Gastrocnemius medialis (tissue), 4 donors: Measurements from ENCODE around the gene PHF23. TPM values are rescaled to one million over a fixed set of nuclear protein-coding genes. Genes with fewer than 3 reads are reported as not detected.

Experiments
- ATAC-seq, 2 donors: fragments of 150-250 bp; one replicate each; pipeline ENCODE4 v1.9.1; 2016
- DNase-seq, 2 donors: peaks; one replicate each; pipeline ENCODE4 v3.0.0-alpha.2; 2019
- H3K27ac ChIP-seq, 4 donors: fragments of 200-600 bp; sonication (generic); 1 replicate in 1 of 4; 2 replicates in 3 of 4; pipeline ENCODE4 v1.5.1; 2016 to 2018; ENCODE audit warnings: mild to moderate bottlenecking in 2 of 4, moderate library complexity in 1 of 4
- H3K27me3 ChIP-seq, 3 donors: fragments of 200-600 bp; sonication (generic) in 2 of 3; 1 replicate in 1 of 3; 2 replicates in 2 of 3; pipeline versions ENCODE4 v1.5.1 to v1.6.0; 2016 to 2019; ENCODE audit warnings: mild to moderate bottlenecking in 1 of 3, moderate library complexity in 1 of 3
- H3K36me3 ChIP-seq, 2 donors: fragments of 200-600 bp; sonication (generic) in 1 of 2; one replicate each; pipeline ENCODE4 v1.5.1; 2017 to 2018
- H3K4me1 ChIP-seq, 2 donors: fragments of 200-600 bp; sonication (generic) in 1 of 2; one replicate each; pipeline ENCODE4 v1.5.1; 2016 to 2017; ENCODE audit warnings: mild to moderate bottlenecking in 2 of 2
- H3K4me3 ChIP-seq, 4 donors: fragments of 200-600 bp; sonication (generic) in 3 of 4; 1 replicate in 1 of 4; 2 replicates in 3 of 4; pipeline ENCODE4 v1.5.1; 2016 to 2019; ENCODE audit warnings: mild to moderate bottlenecking in 2 of 4
- H3K9me3 ChIP-seq, 3 donors: fragments of 200-600 bp; sonication (generic) in 2 of 3; 1 replicate in 1 of 3; 2 replicates in 2 of 3; pipeline ENCODE4 v1.5.1; 2016 to 2019
- POLR2A ChIP-seq, 2 donors: fragments of 450-650 bp; IDR thresholded peaks; one replicate each; pipeline ENCODE4 v1.6.1; 2017; ENCODE audit warnings: antibody characterized with exemption in 2 of 2, mild to moderate bottlenecking in 2 of 2, moderate library complexity in 2 of 2
- in situ Hi-C, 4 donors: fragments of 200-750 bp; cut with MboI; loops; one replicate each; pipeline versions ENCODE4 v1.15.0 to v1.8.0; 2017; ENCODE audit warnings: low sequenced_read_pairs in 4 of 4
- intact Hi-C: fragments of 100-400 bp; cut with DNase I; formaldehyde crosslinking; loops from one replicate; pipeline ENCODE4 v1.15.1; 2023; ENCODE audit warnings: low total_unique reads
- total RNA-seq, 4 donors: library from RNA; depleted of rRNA; stranded (reverse); fragments of >200 nt; gene quantifications; one replicate each; pipeline versions ENCODE4 v1.1.0 to v1.2.3, GENCODE V29; 2016
- TF ChIP-seq, protein P1 (sequence below), 5 experiments: fragments of 450-650 bp in 3 of 5; fragments of 200-600 bp in 2 of 5; sonication (generic) in 2 of 5; IDR thresholded peaks in 4 of 5; conservative IDR thresholded peaks in 1 of 5; 1 replicate in 4 of 5; 2 replicates in 1 of 5; pipeline ENCODE4 v1.5.1; 2016 to 2019; ENCODE audit warnings: antibody characterized with exemption in 5 of 5, mild to moderate bottlenecking in 3 of 5, moderate library complexity in 3 of 5

Gene PHF23
- total RNA-seq, 4 donors from 2014 or later = 16.9 to 31.8 (median 24.1) TPM

- Histone ChIP-seq H3K4me3 (no peak overlapping the region), H3K4me1 (peaks cover 5 to 9% of the 10 kb centered on the region in 2 donors), H3K9me3 (no peaks in the 10 kb centered on the region), H3K27ac (no peak overlapping the region), H3K36me3 (peaks cover 0 to 55% of the 10 kb centered on the region in 2 donors), H3K27me3 (peaks cover 38 to 41% (median 39%) of the 10 kb centered on the region in 3 donors)
- no peak for DNase-seq
- ATAC-seq = no peak
- intact Hi-C loops (no loop called here), in situ Hi-C loops (loop anchor here in 1 of 4 donors (10.0 kb wide), 1 partner anchor 45 kb away; the partner anchor contains the start of gene EIF5A)
- TF ChIP-seq POLR2A (IDR thresholded peaks at IDR 0.05) = no peak
- TF ChIP-seq, protein P1, sequence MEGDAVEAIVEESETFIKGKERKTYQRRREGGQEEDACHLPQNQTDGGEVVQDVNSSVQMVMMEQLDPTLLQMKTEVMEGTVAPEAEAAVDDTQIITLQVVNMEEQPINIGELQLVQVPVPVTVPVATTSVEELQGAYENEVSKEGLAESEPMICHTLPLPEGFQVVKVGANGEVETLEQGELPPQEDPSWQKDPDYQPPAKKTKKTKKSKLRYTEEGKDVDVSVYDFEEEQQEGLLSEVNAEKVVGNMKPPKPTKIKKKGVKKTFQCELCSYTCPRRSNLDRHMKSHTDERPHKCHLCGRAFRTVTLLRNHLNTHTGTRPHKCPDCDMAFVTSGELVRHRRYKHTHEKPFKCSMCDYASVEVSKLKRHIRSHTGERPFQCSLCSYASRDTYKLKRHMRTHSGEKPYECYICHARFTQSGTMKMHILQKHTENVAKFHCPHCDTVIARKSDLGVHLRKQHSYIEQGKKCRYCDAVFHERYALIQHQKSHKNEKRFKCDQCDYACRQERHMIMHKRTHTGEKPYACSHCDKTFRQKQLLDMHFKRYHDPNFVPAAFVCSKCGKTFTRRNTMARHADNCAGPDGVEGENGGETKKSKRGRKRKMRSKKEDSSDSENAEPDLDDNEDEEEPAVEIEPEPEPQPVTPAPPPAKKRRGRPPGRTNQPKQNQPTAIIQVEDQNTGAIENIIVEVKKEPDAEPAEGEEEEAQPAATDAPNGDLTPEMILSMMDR (IDR thresholded peaks at IDR 0.05 in 4 of 5, conservative IDR thresholded peaks at IDR 0.05 in 1 of 5) = no peak
Observed at GRCh38 chr17:7259555-7259889, 20.3 kb upstream of the PHF23 start.

DNA sequence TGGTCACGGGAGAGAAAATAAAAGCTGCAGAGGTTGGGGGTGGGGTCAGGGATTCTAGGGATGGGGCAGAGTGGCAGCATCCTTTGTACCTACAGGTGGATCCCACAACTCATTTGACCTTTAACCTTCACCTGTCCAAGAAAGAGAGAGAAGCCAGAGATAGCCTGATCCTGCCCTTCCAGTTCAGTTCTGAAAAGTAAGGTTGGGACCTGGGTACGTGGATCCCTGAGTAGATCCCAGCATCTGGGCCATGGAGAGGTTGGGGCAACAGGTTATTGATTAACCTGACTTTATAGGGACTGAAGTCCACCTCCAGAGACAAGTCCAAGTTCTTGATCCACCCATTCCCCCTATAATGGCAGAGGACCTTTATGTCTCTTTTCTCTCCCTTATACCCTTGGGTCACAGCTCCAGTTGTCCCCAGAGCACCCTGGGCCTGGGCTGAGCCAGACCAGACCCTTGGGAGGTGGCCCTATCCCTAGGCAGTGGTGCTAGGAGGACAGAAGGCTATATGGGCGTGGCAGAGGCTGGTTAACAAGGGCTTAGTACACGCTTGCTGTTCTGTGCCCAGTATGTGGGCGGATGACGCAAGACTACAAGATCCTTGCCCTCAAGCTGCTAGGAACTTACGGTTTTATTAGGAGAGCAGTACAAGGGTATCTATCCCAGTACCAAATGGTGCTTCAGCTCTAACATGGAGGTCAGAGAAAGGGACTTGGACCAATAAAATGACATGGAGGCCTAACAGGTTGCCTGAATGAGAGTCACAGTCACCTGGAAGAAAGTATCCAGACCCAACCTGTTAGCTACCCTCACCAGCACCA, 19.7 kb upstream of the PHF23 start:
- Histone ChIP-seq H3K4me3 (no peak overlapping the region), H3K27me3 (peaks cover 33 to 35% (median 34%) of the 10 kb centered on the region in 3 donors), H3K4me1 (peaks cover 5 to 9% of the 10 kb centered on the region in 2 donors), H3K36me3 (peaks cover 0 to 58% of the 10 kb centered on the region in 2 donors), H3K9me3 (no peaks in the 10 kb centered on the region), H3K27ac (no peak overlapping the region)
- intact Hi-C loops = no loop called here
- DNase-seq = no peak
- in situ Hi-C loops = loop anchor here in 1 of 4 donors (10.0 kb wide), 1 partner anchor 46 kb away; the partner anchor contains the start of gene EIF5A
- ATAC-seq = no peak
- TF ChIP-seq, protein P1 (IDR thresholded peaks at IDR 0.05 in 4 of 5, conservative IDR thresholded peaks at IDR 0.05 in 1 of 5) = no peak
- TF ChIP-seq POLR2A (IDR thresholded peaks at IDR 0.05) = no peak

- DNase-seq = no peak
Observed at GRCh38 chr17:7256766-7257456, 17.7 kb upstream of the PHF23 start.

GRCh38 chr17:7254511-7254910, 15.3 kb upstream of the PHF23 start:
- H3K4me1 ChIP-seq = peaks cover 19 to 24% of the 10 kb centered on the region in 2 donors
- in situ Hi-C loops = loop anchor here in 1 of 4 donors (10.0 kb wide), 1 partner anchor 50 kb away; the partner anchor contains the start of gene EIF5A
- no peaks in the 10 kb centered on the region for H3K27me3 ChIP-seq
- H3K9me3 ChIP-seq = no peaks in the 10 kb centered on the region
- H3K4me3 ChIP-seq = no peak overlapping the region
- TF ChIP-seq, protein P1 (IDR thresholded peaks at IDR 0.05 in 4 of 5, conservative IDR thresholded peaks at IDR 0.05 in 1 of 5) = no peak
- no peak for TF ChIP-seq POLR2A (IDR thresholded peaks at IDR 0.05)
- no peak overlapping the region for H3K27ac ChIP-seq
- no peak for DNase-seq
- ATAC-seq = no peak
- H3K36me3 ChIP-seq = peaks cover 0 to 51% of the 10 kb centered on the region in 2 donors
- intact Hi-C loops = loop anchor here (5.0 kb wide), 2 partner anchors 318 to 433 kb away; partner anchors contain the start of genes TP53 and WRAP53

More at GRCh38 chr17:7256766-7257456, 17.7 kb upstream of the PHF23 start:
- H3K4me3 ChIP-seq = no peak overlapping the region
- no peak overlapping the region for H3K27ac ChIP-seq
- no peak for ATAC-seq
- peaks cover 14 to 15% (median 14%) of the 10 kb centered on the region in 3 donors for H3K27me3 ChIP-seq
- intact Hi-C loops = no loop called here
- H3K9me3 ChIP-seq = no peaks in the 10 kb centered on the region
- no peak for TF ChIP-seq POLR2A (IDR thresholded peaks at IDR 0.05)
- TF ChIP-seq, protein P1 (IDR thresholded peaks at IDR 0.05 in 4 of 5, conservative IDR thresholded peaks at IDR 0.05 in 1 of 5) = no peak
- in situ Hi-C loops = loop anchor here in 1 of 4 donors (10.0 kb wide), 1 partner anchor 48 kb away; the partner anchor contains the start of gene EIF5A
- H3K4me1 ChIP-seq = peaks cover 14 to 19% of the 10 kb centered on the region in 2 donors
- peaks cover 0 to 58% of the 10 kb centered on the region in 2 donors for H3K36me3 ChIP-seq
